GM06990 (cell line): ENCODE results near the gene ARL8B.

Experiments
- DNase-seq: peaks from one replicate; pipeline ENCODE4 v3.0.0-alpha.2; 2011; ENCODE audit not compliant: insufficient read length; ENCODE audit errors: extremely low read depth
- H3K27me3 ChIP-seq: replicated peaks from 2 replicates; pipeline ENCODE4 v1.6.0; 2011; ENCODE audit warnings: low read length; ENCODE audit not compliant: control insufficient read depth, insufficient read depth
- H3K36me3 ChIP-seq: 2 replicates; pipeline ENCODE4 v1.5.1; 2011; ENCODE audit warnings: low read length; ENCODE audit not compliant: control insufficient read depth, insufficient read depth
- H3K4me3 ChIP-seq: replicated peaks from 2 replicates; pipeline ENCODE4 v1.5.1; 2011; ENCODE audit warnings: low read depth, mild to moderate bottlenecking, control low read depth, low read length
- TF ChIP-seq, protein P1 (sequence below): IDR thresholded peaks from 2 replicates; pipeline ENCODE4 v1.5.1; 2011; ENCODE audit warnings: low read length, control low read depth, mild to moderate bottlenecking, inconsistent platforms; ENCODE audit not compliant: insufficient read depth, poor library complexity, severe bottlenecking

The ARL8B gene

DNA sequence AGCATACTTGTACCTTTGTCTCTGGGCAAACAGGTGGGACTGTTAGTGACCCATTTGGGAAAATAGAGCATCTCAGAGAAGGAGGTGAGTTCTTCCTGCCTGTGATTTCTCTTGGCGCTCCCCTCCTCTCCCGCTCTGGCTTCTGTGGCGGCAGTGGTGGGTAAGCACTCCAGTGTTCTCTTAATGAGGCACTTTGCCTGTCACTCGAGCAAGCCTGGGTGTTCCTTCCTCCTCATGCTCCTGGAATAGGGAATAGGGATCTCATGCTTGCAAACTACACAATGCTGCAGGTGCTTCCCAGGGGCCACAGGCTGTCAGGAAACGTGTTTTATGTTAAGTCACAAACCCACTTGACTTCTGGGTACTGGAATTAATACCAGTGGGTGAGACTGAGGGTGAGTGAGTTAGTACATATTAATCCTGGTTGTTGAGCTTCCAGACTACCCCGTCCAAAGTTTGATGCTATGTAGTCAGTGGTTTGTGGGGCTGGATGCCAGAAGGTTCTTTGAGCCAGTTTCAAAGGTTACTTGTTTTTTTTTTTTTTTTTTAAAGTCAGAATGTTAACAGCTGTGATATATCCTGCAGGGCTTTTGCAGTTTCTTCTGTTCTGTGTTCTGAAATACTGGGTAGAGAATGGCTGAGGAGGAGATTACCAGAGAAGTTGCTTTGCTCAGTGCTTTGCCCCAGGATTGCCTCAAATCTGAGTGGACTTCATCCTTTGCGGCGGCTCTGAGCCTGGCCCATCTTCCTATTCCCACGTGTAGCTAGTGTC lies 95.9 kb downstream of the ARL8B start:
- TF ChIP-seq, protein P1, sequence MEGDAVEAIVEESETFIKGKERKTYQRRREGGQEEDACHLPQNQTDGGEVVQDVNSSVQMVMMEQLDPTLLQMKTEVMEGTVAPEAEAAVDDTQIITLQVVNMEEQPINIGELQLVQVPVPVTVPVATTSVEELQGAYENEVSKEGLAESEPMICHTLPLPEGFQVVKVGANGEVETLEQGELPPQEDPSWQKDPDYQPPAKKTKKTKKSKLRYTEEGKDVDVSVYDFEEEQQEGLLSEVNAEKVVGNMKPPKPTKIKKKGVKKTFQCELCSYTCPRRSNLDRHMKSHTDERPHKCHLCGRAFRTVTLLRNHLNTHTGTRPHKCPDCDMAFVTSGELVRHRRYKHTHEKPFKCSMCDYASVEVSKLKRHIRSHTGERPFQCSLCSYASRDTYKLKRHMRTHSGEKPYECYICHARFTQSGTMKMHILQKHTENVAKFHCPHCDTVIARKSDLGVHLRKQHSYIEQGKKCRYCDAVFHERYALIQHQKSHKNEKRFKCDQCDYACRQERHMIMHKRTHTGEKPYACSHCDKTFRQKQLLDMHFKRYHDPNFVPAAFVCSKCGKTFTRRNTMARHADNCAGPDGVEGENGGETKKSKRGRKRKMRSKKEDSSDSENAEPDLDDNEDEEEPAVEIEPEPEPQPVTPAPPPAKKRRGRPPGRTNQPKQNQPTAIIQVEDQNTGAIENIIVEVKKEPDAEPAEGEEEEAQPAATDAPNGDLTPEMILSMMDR = no peak
- no peak for DNase-seq
- H3K4me3 ChIP-seq = no peak overlapping the region
- peaks cover 31% of the 10 kb centered on the region for H3K36me3 ChIP-seq
- H3K27me3 ChIP-seq = no peaks in the 10 kb centered on the region

DNA sequence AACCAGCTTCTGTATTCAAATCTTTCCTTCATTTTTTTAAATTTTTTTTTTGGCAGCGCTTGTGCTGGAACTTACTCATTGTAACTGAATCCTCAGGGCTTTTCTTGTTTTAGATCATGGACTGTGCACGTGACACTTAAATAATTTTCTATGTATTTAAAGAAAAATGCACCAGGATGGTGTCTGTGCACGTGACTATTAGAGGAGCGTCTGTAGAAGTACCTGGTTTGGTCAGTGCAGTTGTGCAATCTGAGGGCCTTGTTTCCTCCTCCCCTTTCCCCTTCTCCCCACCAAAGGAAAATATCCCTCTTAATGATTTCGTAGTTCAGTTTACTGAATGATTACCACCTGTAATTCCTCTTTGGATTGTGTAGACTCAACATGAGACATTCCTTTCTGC lies 96.7 kb downstream of the ARL8B start:
- H3K27me3 ChIP-seq = no peaks in the 10 kb centered on the region
- no peak overlapping the region for H3K4me3 ChIP-seq
- no peak for DNase-seq
- TF ChIP-seq, protein P1 = no peak
- H3K36me3 ChIP-seq = peaks cover 26% of the 10 kb centered on the region

DNA sequence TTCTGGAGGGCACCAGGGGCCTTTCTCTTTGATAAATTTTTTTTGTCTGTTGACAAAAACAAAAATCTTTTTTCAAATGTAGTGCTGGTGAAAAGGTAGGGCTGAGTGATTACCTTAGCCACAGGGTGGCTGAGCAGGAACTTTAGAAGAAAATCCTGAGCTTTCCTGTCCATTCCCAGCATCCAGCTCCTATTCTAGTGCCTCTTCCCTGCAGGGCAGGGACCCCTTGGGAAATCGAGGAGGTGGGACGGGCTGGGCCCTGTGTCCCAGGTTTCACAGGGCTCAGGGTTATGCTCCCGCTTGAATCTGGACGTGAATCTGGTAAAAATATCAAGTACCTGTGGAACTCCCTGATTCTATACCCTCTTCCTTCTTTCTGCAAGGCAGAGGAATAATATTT lies 97.1 kb downstream of the ARL8B start:
- TF ChIP-seq, protein P1 = no peak
- H3K27me3 ChIP-seq = no peaks in the 10 kb centered on the region
- H3K4me3 ChIP-seq = no peak overlapping the region
- DNase-seq = no peak
- H3K36me3 ChIP-seq = peaks cover 22% of the 10 kb centered on the region

DNA sequence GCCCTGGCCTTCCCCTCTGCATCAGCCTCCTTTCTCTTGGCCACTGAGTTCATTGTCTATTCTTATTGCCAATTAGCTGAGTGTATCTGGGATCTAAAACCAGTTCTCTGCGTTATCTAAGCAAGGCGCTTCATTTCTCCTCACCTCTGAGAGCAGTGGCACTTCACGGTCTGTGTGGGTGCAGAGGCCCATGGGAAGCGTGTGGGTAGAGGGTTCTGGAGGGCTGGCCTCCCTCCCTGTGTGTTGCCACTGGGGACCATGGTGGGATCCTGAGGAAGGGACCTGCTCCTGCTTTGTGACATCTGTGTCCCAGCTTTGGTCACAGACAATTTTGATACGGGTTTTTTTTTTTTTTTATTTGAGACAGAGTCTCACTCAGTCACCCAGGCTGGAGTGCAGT lies 98.1 kb downstream of the ARL8B start:
- Histone ChIP-seq H3K36me3 (peaks cover 19% of the 10 kb centered on the region), H3K4me3 (no peak overlapping the region), H3K27me3 (no peaks in the 10 kb centered on the region)
- DNase-seq = no peak
- TF ChIP-seq, protein P1 = no peak

DNA sequence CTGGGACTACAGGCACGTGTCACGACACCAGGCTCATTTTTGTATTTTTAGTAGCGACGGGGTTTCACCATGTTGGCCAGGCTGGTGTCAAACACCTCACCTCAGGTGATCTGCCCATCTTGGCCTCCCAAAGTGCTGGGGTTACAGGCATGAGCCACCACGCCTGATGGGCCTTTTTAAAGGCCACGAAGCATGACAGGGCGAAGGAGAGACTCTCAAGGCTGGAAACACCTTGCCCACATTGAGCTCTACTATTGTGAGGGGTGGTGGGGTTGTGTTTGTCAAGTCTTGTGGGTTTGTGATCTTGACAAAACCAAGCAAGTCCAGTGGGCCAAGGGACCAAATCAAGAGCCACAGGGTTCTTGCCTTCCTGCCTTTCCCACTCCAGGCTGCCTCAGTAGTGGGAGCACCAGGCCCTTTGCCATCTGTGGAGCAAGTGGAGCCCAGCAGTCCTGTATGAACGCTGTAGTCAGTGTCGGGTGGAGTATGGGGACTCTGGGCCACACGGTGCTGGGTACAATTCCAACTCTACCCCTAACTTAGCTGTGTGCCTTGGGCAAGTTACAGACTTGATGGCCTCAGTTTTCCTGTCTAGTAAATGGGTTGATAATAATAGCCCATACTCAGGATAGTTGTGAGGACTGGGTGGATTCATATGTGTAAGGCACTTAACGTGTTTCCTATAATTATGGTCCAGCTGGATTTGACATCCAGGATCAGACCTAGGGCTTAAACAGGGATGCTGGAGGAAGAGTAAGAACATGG lies 98.8 kb downstream of the ARL8B start:
- Histone ChIP-seq H3K4me3 (no peak overlapping the region), H3K27me3 (no peaks in the 10 kb centered on the region), H3K36me3 (peaks cover 15% of the 10 kb centered on the region)
- DNase-seq = no peak
- TF ChIP-seq, protein P1 = no peak
